GM23338 (cell line): Measurements from ENCODE around the gene GCK. TPM values are rescaled to one million over a fixed set of nuclear protein-coding genes. Genes with fewer than 3 reads are reported as not detected.

Experiments
- ATAC-seq: fragments of 200-7000 bp; cut with Tn5 transposase; 3 replicates; pipeline ENCODE4 v1.9.1; 2020
- DNase-seq: peaks from one replicate; pipeline ENCODE4 v3.0.0-alpha.2; 2015; ENCODE audit warnings: low spot score
- H2AFZ ChIP-seq: fragments of 200-600 bp; sonication (generic); 2 replicates; pipeline ENCODE4 v1.8.0; 2016; ENCODE audit warnings: antibody characterized with exemption, mild to moderate bottlenecking, moderate library complexity
- H3F3A ChIP-seq: fragments of 200-600 bp; sonication (generic); replicated peaks from 2 replicates; pipeline ENCODE4 v1.8.0; 2017; ENCODE audit warnings: antibody characterized with exemption, mixed run types, low read depth
- H3K27ac ChIP-seq: fragments of 200-600 bp; sonication (generic); 2 replicates; pipeline ENCODE4 v1.6.1; 2016; ENCODE audit warnings: low read depth
- H3K27me3 ChIP-seq: fragments of 200-600 bp; sonication (generic); 2 replicates; pipeline ENCODE4 v1.8.0; 2016; ENCODE audit warnings: mild to moderate bottlenecking, mixed run types, moderate library complexity; ENCODE audit not compliant: insufficient read depth
- H3K36me3 ChIP-seq: fragments of 200-600 bp; sonication (generic); 2 replicates; pipeline ENCODE4 v1.8.0; 2016; ENCODE audit warnings: mild to moderate bottlenecking; ENCODE audit not compliant: insufficient read depth
- H3K4me1 ChIP-seq: fragments of 200-600 bp; sonication (generic); 2 replicates; pipeline ENCODE4 v1.8.0; 2016; ENCODE audit warnings: mild to moderate bottlenecking, moderate library complexity; ENCODE audit not compliant: insufficient read depth
- H3K4me2 ChIP-seq: fragments of 200-600 bp; sonication (generic); 2 replicates; pipeline ENCODE4 v1.7.1; 2017; ENCODE audit warnings: mixed run types
- H3K4me3 ChIP-seq: fragments of 200-600 bp; sonication (generic); 2 replicates; pipeline ENCODE4 v1.6.1; 2016; ENCODE audit warnings: mixed run types
- H3K79me2 ChIP-seq: fragments of 200-600 bp; sonication (generic); replicated peaks from 2 replicates; pipeline ENCODE4 v1.8.0; 2017; ENCODE audit warnings: mild to moderate bottlenecking; ENCODE audit not compliant: insufficient read depth
- H3K9me2 ChIP-seq: fragments of 200-600 bp; sonication (generic); 2 replicates; pipeline ENCODE4 v1.8.0; 2017; ENCODE audit not compliant: insufficient read depth
- H4K20me1 ChIP-seq: fragments of 200-600 bp; sonication (generic); replicated peaks from 2 replicates; pipeline ENCODE4 v1.8.0; 2017; ENCODE audit warnings: mild to moderate bottlenecking; ENCODE audit not compliant: insufficient read depth
- H3K27ac Mint-ChIP-seq: 2 replicates; pipeline ENCODE4 v1.8.0; 2020; ENCODE audit warnings: inconsistent platforms, mild to moderate bottlenecking, moderate library complexity, mixed read lengths
- H3K27me3 Mint-ChIP-seq: 3 replicates; pipeline ENCODE4 v1.8.0; 2022; ENCODE audit warnings: low read depth, mild to moderate bottlenecking, moderate library complexity, mixed read lengths, inconsistent platforms; ENCODE audit not compliant: insufficient read depth, poor library complexity
- H3K36me3 Mint-ChIP-seq: 3 replicates; pipeline ENCODE4 v1.8.0; 2021; ENCODE audit warnings: low read depth, mild to moderate bottlenecking, inconsistent platforms, moderate library complexity, mixed read lengths
- H3K4me1 Mint-ChIP-seq: 3 replicates; pipeline ENCODE4 v1.8.0; 2020; ENCODE audit warnings: mild to moderate bottlenecking, inconsistent platforms, mixed read lengths
- H3K4me3 Mint-ChIP-seq: 3 replicates; pipeline ENCODE4 v1.8.0; 2021; ENCODE audit warnings: moderate library complexity, mild to moderate bottlenecking, inconsistent platforms, mixed read lengths
- H3K9me3 Mint-ChIP-seq: 3 replicates; pipeline ENCODE4 v1.8.0; 2020; ENCODE audit warnings: moderate library complexity, mild to moderate bottlenecking, inconsistent platforms, mixed read lengths
- CREB1 ChIP-seq: fragments of 250-450 bp; sonication (Bioruptor Pico); IDR thresholded peaks from 2 replicates; pipeline ENCODE4 v1.5.0; 2020; ENCODE audit warnings: low read depth, mild to moderate bottlenecking, moderate library complexity
- CTCF ChIP-seq, 2 experiments: fragments of 200-600 bp in 1 of 2; sonication (generic) in 1 of 2; conservative IDR thresholded peaks; 2 replicates each; pipeline versions ENCODE4 v1.5.1 to v1.6.1; 2016 to 2017; ENCODE audit warnings: antibody characterized with exemption in 2 of 2, low read depth in 2 of 2, mild to moderate bottlenecking in 2 of 2, moderate library complexity in 1 of 2
- ETS1 ChIP-seq: IDR thresholded peaks from 2 replicates; pipeline ENCODE4 v1.6.1; 2016; ENCODE audit warnings: antibody characterized with exemption
- EZH2 ChIP-seq: fragments of 200-600 bp; sonication (generic); IDR thresholded peaks from one replicate; pipeline ENCODE4 v1.8.0; 2017; ENCODE audit warnings: antibody characterized with exemption, mild to moderate bottlenecking, low read depth; ENCODE audit not compliant: unreplicated experiment
- EZH2phosphoT487 ChIP-seq: fragments of 200-600 bp; sonication (generic); IDR thresholded peaks from one replicate; pipeline ENCODE4 v1.8.1; 2018; ENCODE audit warnings: antibody characterized with exemption; ENCODE audit not compliant: unreplicated experiment
- JUNB ChIP-seq: IDR thresholded peaks from one replicate; pipeline ENCODE4 v1.6.1; 2016; ENCODE audit warnings: antibody characterized with exemption; ENCODE audit not compliant: unreplicated experiment
- REST ChIP-seq: IDR thresholded peaks from one replicate; pipeline ENCODE4 v1.6.1; 2018; ENCODE audit warnings: antibody characterized with exemption; ENCODE audit not compliant: unreplicated experiment
- STAT1 ChIP-seq: IDR thresholded peaks from one replicate; pipeline ENCODE4 v1.6.1; 2016; ENCODE audit warnings: antibody characterized with exemption; ENCODE audit not compliant: unreplicated experiment
- ZNF114 ChIP-seq: fragments of 250-450 bp; sonication (Bioruptor Pico); IDR thresholded peaks from 2 replicates; pipeline ENCODE4 v1.5.0; 2020; ENCODE audit warnings: mild to moderate bottlenecking, moderate library complexity
- ZNF331 ChIP-seq: fragments of 250-450 bp; sonication (Bioruptor Pico); IDR thresholded peaks from 2 replicates; pipeline ENCODE4 v1.5.0; 2020; ENCODE audit warnings: low read depth, mild to moderate bottlenecking, moderate library complexity
- ZNF462 ChIP-seq: fragments of 250-450 bp; sonication (Bioruptor Pico); IDR thresholded peaks from 2 replicates; pipeline ENCODE4 v1.5.0; 2020; ENCODE audit warnings: mild to moderate bottlenecking, moderate library complexity
- polyA plus RNA-seq: library from polyadenylated mRNA; unstranded; fragments of >200 nt; fragmentation: Nextera tagmentation; extraction: Ambion mirVana; gene quantifications from 2 replicates; pipeline ENCODE4 v1.2.1, GENCODE V29; 2016
- total RNA-seq: library from RNA; depleted of rRNA; stranded (reverse); fragments of >200 nt; shearing (Covaris generic); gene quantifications from 2 replicates; pipeline ENCODE4 v1.2.3, GENCODE V29; 2014

The GCK gene
- total and polyA plus RNA-seq, 2 experiments from 2014 or later = 6.1 to 7.3 TPM

- H3K27ac Mint-ChIP-seq = no peak overlapping the region
- ATAC-seq = peak; percentile 18
Observed at GRCh38 chr7:44103566-44103922, 85.7 kb downstream of the GCK start.

More at GRCh38 chr7:44103566-44103922, 85.7 kb downstream of the GCK start:
- no peak for TF ChIP-seq ZNF331
- no peak for TF ChIP-seq ETS1
- no peak for TF ChIP-seq EZH2
- no peak for TF ChIP-seq ZNF462 (CRISPR knock-in tag)
- no peak for TF ChIP-seq CTCF (conservative IDR thresholded peaks at IDR 0.05; ENCODE audit: low read depth in 2 of 2)
- TF ChIP-seq CREB1 = no peak
- TF ChIP-seq EZH2phosphoT487 = no peak
- no peak for TF ChIP-seq JUNB
- TF ChIP-seq ZNF114 = no peak
- TF ChIP-seq STAT1 = no peak
- TF ChIP-seq REST = no peak
- H3K4me3 ChIP-seq = peak overlapping the region; percentile 87
- Mint-ChIP-seq H3K9me3 (no peaks in the 10 kb centered on the region), H3K4me1 (peaks cover 20% of the 10 kb centered on the region), H3K27me3 (peaks cover 16% of the 10 kb centered on the region), H3K36me3 (peaks cover 3% of the 10 kb centered on the region; the same call in 2 of the 3 replicates), H3K4me3 (peak overlapping the region; percentile 63)
- peak overlapping the region; percentile 79 for H3K4me2 ChIP-seq
- H3F3A ChIP-seq = no peaks in the 10 kb centered on the region
- no peak for DNase-seq
- no peaks in the 10 kb centered on the region for H3K36me3 ChIP-seq
- H4K20me1 ChIP-seq = no peaks in the 10 kb centered on the region
- H3K27ac ChIP-seq = no peak overlapping the region
- H2AFZ ChIP-seq = peak overlapping the region; percentile 95
- H3K4me1 ChIP-seq = peaks cover 8% of the 10 kb centered on the region; the same call in 1 of the 2 replicates
- H3K9me2 ChIP-seq = no peaks in the 10 kb centered on the region
- peaks cover 9% of the 10 kb centered on the region; the same call in 1 of the 2 replicates for H3K27me3 ChIP-seq
- H3K79me2 ChIP-seq = no peaks in the 10 kb centered on the region; the same call in 1 of the 2 replicates
